ENCODE measurements around the gene ATP8A2. TPM values are rescaled to one million over a fixed set of nuclear protein-coding genes. Genes with fewer than 3 reads are reported as not detected.

Gene ATP8A2
- total RNA-seq, 2 donors from 2014 or later = 0.13 to 0.21 TPM

- no peak overlapping the region for H3K27ac Mint-ChIP-seq
- peaks cover 5% of the 10 kb centered on the region for H3K4me1 Mint-ChIP-seq
- H3K9me3 Mint-ChIP-seq = no peaks in the 10 kb centered on the region
- H3K4me3 Mint-ChIP-seq = no peak overlapping the region
- H3K27me3 Mint-ChIP-seq = no peaks in the 10 kb centered on the region
- no peaks in the 10 kb centered on the region for H3K36me3 Mint-ChIP-seq (ENCODE audit: low read depth)
- ATAC-seq (replicated peaks) = no peak
Measured at GRCh38 chr13:25882466-25883357, 510.9 kb downstream of the ATP8A2 start.

- Mint-ChIP-seq H3K9me3 (no peaks in the 10 kb centered on the region), H3K27me3 (no peaks in the 10 kb centered on the region), H3K4me1 (peaks cover 5% of the 10 kb centered on the region), H3K27ac (no peak overlapping the region), H3K4me3 (no peak overlapping the region), H3K36me3 (ENCODE audit: low read depth) (no peaks in the 10 kb centered on the region)
- ATAC-seq (replicated peaks) = no peak
Measured at GRCh38 chr13:25885418-25885817, 513.6 kb downstream of the ATP8A2 start.

- Mint-ChIP-seq H3K27ac (no peak overlapping the region), H3K4me1 (peaks cover 4% of the 10 kb centered on the region), H3K36me3 (ENCODE audit: low read depth) (no peaks in the 10 kb centered on the region), H3K4me3 (no peak overlapping the region), H3K27me3 (no peaks in the 10 kb centered on the region), H3K9me3 (no peaks in the 10 kb centered on the region)
- ATAC-seq (replicated peaks) = peak; percentile 90
Measured at GRCh38 chr13:25886438-25887214, 514.9 kb downstream of the ATP8A2 start.

- Mint-ChIP-seq H3K27me3 (no peaks in the 10 kb centered on the region), H3K36me3 (ENCODE audit: low read depth) (no peaks in the 10 kb centered on the region), H3K4me1 (peaks cover 4% of the 10 kb centered on the region), H3K9me3 (no peaks in the 10 kb centered on the region), H3K4me3 (peak overlapping the region; percentile 57), H3K27ac (peak overlapping the region; percentile 19)
- ATAC-seq (replicated peaks) = peak; percentile 42
Measured at GRCh38 chr13:25887962-25888655, 516.3 kb downstream of the ATP8A2 start.

- no peaks in the 10 kb centered on the region for H3K9me3 Mint-ChIP-seq
- H3K36me3 Mint-ChIP-seq (ENCODE audit: low read depth) = no peaks in the 10 kb centered on the region
- peaks cover under 1% of the 10 kb centered on the region for H3K27me3 Mint-ChIP-seq
- H3K4me3 Mint-ChIP-seq = no peak overlapping the region
- no peak overlapping the region for H3K27ac Mint-ChIP-seq
- peaks cover 4% of the 10 kb centered on the region for H3K4me1 Mint-ChIP-seq
- no peak for ATAC-seq (replicated peaks)
Measured at GRCh38 chr13:25890671-25891212, 519.0 kb downstream of the ATP8A2 start.

GRCh38 chr13:25898991-25899390, 527.2 kb downstream of the ATP8A2 start:
- peak overlapping the region; percentile 67 for H3K27ac Mint-ChIP-seq
- peaks cover 4% of the 10 kb centered on the region for H3K9me3 Mint-ChIP-seq
- ATAC-seq (replicated peaks) = no peak
- peaks cover 21% of the 10 kb centered on the region for H3K4me1 Mint-ChIP-seq
- H3K4me3 Mint-ChIP-seq = peak overlapping the region; percentile 14
- peaks cover 23% of the 10 kb centered on the region for H3K27me3 Mint-ChIP-seq
- no peaks in the 10 kb centered on the region for H3K36me3 Mint-ChIP-seq (ENCODE audit: low read depth)

- peaks cover 4% of the 10 kb centered on the region for H3K9me3 Mint-ChIP-seq
- no peak for ATAC-seq (replicated peaks)
- peaks cover 21% of the 10 kb centered on the region for H3K4me1 Mint-ChIP-seq
- peak overlapping the region; percentile 67 for H3K27ac Mint-ChIP-seq
- H3K27me3 Mint-ChIP-seq = peaks cover 23% of the 10 kb centered on the region
- peak overlapping the region; percentile 14 for H3K4me3 Mint-ChIP-seq
- no peaks in the 10 kb centered on the region for H3K36me3 Mint-ChIP-seq (ENCODE audit: low read depth)
Measured at GRCh38 chr13:25899464-25899863, 527.7 kb downstream of the ATP8A2 start.

- peak overlapping the region; percentile 67 for H3K27ac Mint-ChIP-seq
Measured at GRCh38 chr13:25899952-25900351, 528.2 kb downstream of the ATP8A2 start.

GRCh38 chr13:25901460-25902376, 529.9 kb downstream of the ATP8A2 start:
- H3K4me1 Mint-ChIP-seq = peaks cover 21% of the 10 kb centered on the region
- H3K4me3 Mint-ChIP-seq = no peak overlapping the region
- H3K27me3 Mint-ChIP-seq = peaks cover 17% of the 10 kb centered on the region
- H3K27ac Mint-ChIP-seq = no peak overlapping the region
- H3K36me3 Mint-ChIP-seq (ENCODE audit: low read depth) = no peaks in the 10 kb centered on the region
- peaks cover 4% of the 10 kb centered on the region for H3K9me3 Mint-ChIP-seq
- peak; percentile 88 for ATAC-seq (replicated peaks)

More at GRCh38 chr13:25899952-25900351, 528.2 kb downstream of the ATP8A2 start:
- H3K36me3 Mint-ChIP-seq (ENCODE audit: low read depth) = no peaks in the 10 kb centered on the region
- no peak for ATAC-seq (replicated peaks)
- H3K4me1 Mint-ChIP-seq = peaks cover 21% of the 10 kb centered on the region
- H3K9me3 Mint-ChIP-seq = peaks cover 4% of the 10 kb centered on the region
- H3K27me3 Mint-ChIP-seq = peaks cover 23% of the 10 kb centered on the region
- peak overlapping the region; percentile 14 for H3K4me3 Mint-ChIP-seq

- Mint-ChIP-seq H3K27ac (no peak overlapping the region), H3K9me3 (peaks cover 4% of the 10 kb centered on the region), H3K27me3 (peaks cover 17% of the 10 kb centered on the region), H3K36me3 (ENCODE audit: low read depth) (no peaks in the 10 kb centered on the region), H3K4me3 (no peak overlapping the region), H3K4me1 (peaks cover 21% of the 10 kb centered on the region)
- peak; percentile 20 for ATAC-seq (replicated peaks)
Measured at GRCh38 chr13:25902455-25902854, 530.7 kb downstream of the ATP8A2 start.

- ATAC-seq (replicated peaks) = peak; percentile 82
- no peak overlapping the region for H3K27ac Mint-ChIP-seq
- no peak overlapping the region for H3K4me3 Mint-ChIP-seq
- no peaks in the 10 kb centered on the region for H3K9me3 Mint-ChIP-seq
- H3K4me1 Mint-ChIP-seq = peaks cover 21% of the 10 kb centered on the region
- peaks cover 12% of the 10 kb centered on the region for H3K27me3 Mint-ChIP-seq
- H3K36me3 Mint-ChIP-seq (ENCODE audit: low read depth) = no peaks in the 10 kb centered on the region
Measured at GRCh38 chr13:25902891-25903341, 531.1 kb downstream of the ATP8A2 start.

- Mint-ChIP-seq H3K27me3 (peaks cover 4% of the 10 kb centered on the region), H3K27ac (no peak overlapping the region), H3K36me3 (ENCODE audit: low read depth) (no peaks in the 10 kb centered on the region), H3K9me3 (no peaks in the 10 kb centered on the region), H3K4me3 (no peak overlapping the region), H3K4me1 (peaks cover 14% of the 10 kb centered on the region)
- no peak for ATAC-seq (replicated peaks)
Measured at GRCh38 chr13:25904830-25905229, 533.1 kb downstream of the ATP8A2 start.

GRCh38 chr13:25905611-25906010, 533.8 kb downstream of the ATP8A2 start:
- no peaks in the 10 kb centered on the region for H3K9me3 Mint-ChIP-seq
- no peak overlapping the region for H3K27ac Mint-ChIP-seq
- H3K4me3 Mint-ChIP-seq = no peak overlapping the region
- H3K4me1 Mint-ChIP-seq = peaks cover 6% of the 10 kb centered on the region
- no peak for ATAC-seq (replicated peaks)
- no peaks in the 10 kb centered on the region for H3K27me3 Mint-ChIP-seq
- H3K36me3 Mint-ChIP-seq (ENCODE audit: low read depth) = no peaks in the 10 kb centered on the region

Measured in activated T-helper 17 cell treated with anti-CD3 and anti-CD28 coated beads, Interleukin-2, amount 50 U/mL, for 72 hours (primary cell).